GM12891 (cell line): ENCODE data around the gene RNF150.

Source experiments
- PAX5 ChIP-seq: IDR thresholded peaks from 2 replicates; pipeline ENCODE4 v1.6.1; 2011; ENCODE audit warnings: low read length, moderate library complexity, mild to moderate bottlenecking; ENCODE audit not compliant: insufficient read depth, severe bottlenecking
- POLR2A ChIP-seq: IDR thresholded peaks from 2 replicates; pipeline ENCODE4 v1.6.1; 2011; ENCODE audit warnings: low read depth, low read length, control low read depth
- POLR2AphosphoS5 ChIP-seq: IDR thresholded peaks from 2 replicates; pipeline ENCODE4 v1.6.1; 2011; ENCODE audit warnings: low read depth, low read length, control low read depth
- POU2F2 ChIP-seq: IDR thresholded peaks from 2 replicates; pipeline ENCODE4 v1.6.1; 2011; ENCODE audit warnings: low read depth, mild to moderate bottlenecking, control low read depth, low read length, moderate library complexity
- SPI1 ChIP-seq: IDR thresholded peaks from 2 replicates; pipeline ENCODE4 v1.6.1; 2011; ENCODE audit warnings: low read depth, low read length, control low read depth
- TAF1 ChIP-seq: IDR thresholded peaks from 2 replicates; pipeline ENCODE4 v1.6.1; 2011; ENCODE audit warnings: low read depth, low read length, control low read depth

GRCh38 chr4:140884431-140885058 is 248.7 kb downstream of the RNF150 start:
- TF ChIP-seq SPI1 (no peak), POLR2A (no peak), POLR2AphosphoS5 (no peak), TAF1 (no peak), POU2F2 (no peak), PAX5 (no peak)
